ENCODE data around the gene KAT8.
"Not testable (repeated sequence)": the region's sequence is repeated elsewhere in the genome, so short reads cannot be mapped to it uniquely, and the experiment has no call there.

KAT8 gene

GRCh38 chr16:31130336-31130891 lies 12.9 kb downstream of the KAT8 start:
- in situ Hi-C loops (cut with HindIII; ENCODE audit: low sequenced_read_pairs): no loop called here

- in situ Hi-C loops (cut with HindIII; ENCODE audit: low sequenced_read_pairs): no loop called here
Measured at GRCh38 chr16:31130899-31131298, 13.4 kb downstream of the KAT8 start.

- in situ Hi-C loops (cut with HindIII; ENCODE audit: low sequenced_read_pairs): no loop called here
Measured at GRCh38 chr16:31131416-31131815, 14.0 kb downstream of the KAT8 start.

- in situ Hi-C loops (cut with HindIII; ENCODE audit: low sequenced_read_pairs): no loop called here
Measured at GRCh38 chr16:31131841-31132271, 14.4 kb downstream of the KAT8 start.

GRCh38 chr16:31132303-31132979 lies 15.0 kb downstream of the KAT8 start:
- in situ Hi-C loops (cut with HindIII; ENCODE audit: low sequenced_read_pairs): no loop called here

- in situ Hi-C loops (cut with HindIII; ENCODE audit: low sequenced_read_pairs): no loop called here
Measured at GRCh38 chr16:31133046-31133501, 15.6 kb downstream of the KAT8 start.

- in situ Hi-C loops (cut with HindIII; ENCODE audit: low sequenced_read_pairs): no loop called here
Measured at GRCh38 chr16:31134091-31134571, 16.7 kb downstream of the KAT8 start.

- in situ Hi-C loops (cut with HindIII; ENCODE audit: low sequenced_read_pairs): no loop called here
Measured at GRCh38 chr16:31134625-31135534, 17.4 kb downstream of the KAT8 start.

GRCh38 chr16:31135535-31136286 lies 18.2 kb downstream of the KAT8 start, which contains the start of gene PRSS8:
Gene PRSS8 (minus strand): TSS chr16:31135727. CDS start chr16:31135498, 229 bp downstream.
- in situ Hi-C loops (cut with HindIII; ENCODE audit: low sequenced_read_pairs): no loop called here

- in situ Hi-C loops (cut with HindIII; ENCODE audit: low sequenced_read_pairs): no loop called here
Measured at GRCh38 chr16:31136287-31136662, 18.8 kb downstream of the KAT8 start.

GRCh38 chr16:31136822-31137499 lies 19.5 kb downstream of the KAT8 start:
- in situ Hi-C loops (cut with HindIII; ENCODE audit: low sequenced_read_pairs): not testable (repeated sequence)

GRCh38 chr16:31138621-31139578 lies 21.4 kb downstream of the KAT8 start:
- in situ Hi-C loops (cut with HindIII; ENCODE audit: low sequenced_read_pairs): no loop called here

GRCh38 chr16:31141071-31141469 lies 23.6 kb downstream of the KAT8 start:
- in situ Hi-C loops (cut with HindIII; ENCODE audit: low sequenced_read_pairs): not testable (repeated sequence)

- in situ Hi-C loops (cut with HindIII; ENCODE audit: low sequenced_read_pairs): no loop called here
Measured at GRCh38 chr16:31141489-31142108, 24.1 kb downstream of the KAT8 start.

GRCh38 chr16:31142109-31143010 lies 24.9 kb downstream of the KAT8 start:
- in situ Hi-C loops (cut with HindIII; ENCODE audit: low sequenced_read_pairs): no loop called here

- in situ Hi-C loops (cut with HindIII; ENCODE audit: low sequenced_read_pairs): no loop called here
Measured at GRCh38 chr16:31143011-31143693, 25.7 kb downstream of the KAT8 start.

- in situ Hi-C loops (cut with HindIII; ENCODE audit: low sequenced_read_pairs): no loop called here
Measured at GRCh38 chr16:31143694-31144148, 26.3 kb downstream of the KAT8 start.
